ENCODE data around the gene POLE. TPM values are rescaled to one million over a fixed set of nuclear protein-coding genes. Genes with fewer than 3 reads are reported as not detected.

Gene POLE
- total RNA-seq, 2 donors from 2014 or later = 125 to 154 TPM

- no peak for ATAC-seq (replicated peaks)
- H3K4me1 Mint-ChIP-seq = no peaks in the 10 kb centered on the region
- no peak overlapping the region for H3K4me3 Mint-ChIP-seq
- no peak overlapping the region for H3K27ac Mint-ChIP-seq
- H3K9me3 Mint-ChIP-seq = no peaks in the 10 kb centered on the region
- no peaks in the 10 kb centered on the region for H3K27me3 Mint-ChIP-seq
- peaks cover 92% of the 10 kb centered on the region for H3K36me3 Mint-ChIP-seq (ENCODE audit: low read depth)
These were observed 47.1 kb downstream of the POLE start for GRCh38 chr12:132639956-132640520.

GRCh38 chr12:132638541-132639408 lies 48.4 kb downstream of the POLE start:
- H3K27ac Mint-ChIP-seq = no peak overlapping the region

GRCh38 chr12:132637811-132638210 lies 49.3 kb downstream of the POLE start:
- Mint-ChIP-seq H3K27me3 (no peaks in the 10 kb centered on the region), H3K4me1 (no peaks in the 10 kb centered on the region), H3K4me3 (no peak overlapping the region), H3K27ac (no peak overlapping the region), H3K36me3 (ENCODE audit: low read depth) (peaks cover 99% of the 10 kb centered on the region), H3K9me3 (no peaks in the 10 kb centered on the region)
- ATAC-seq (replicated peaks) = no peak

More at GRCh38 chr12:132638541-132639408, 48.4 kb downstream of the POLE start:
- ATAC-seq (replicated peaks) = no peak
- H3K27me3 Mint-ChIP-seq = no peaks in the 10 kb centered on the region
- no peaks in the 10 kb centered on the region for H3K4me1 Mint-ChIP-seq
- peaks cover 97% of the 10 kb centered on the region for H3K36me3 Mint-ChIP-seq (ENCODE audit: low read depth)
- H3K4me3 Mint-ChIP-seq = no peak overlapping the region
- no peaks in the 10 kb centered on the region for H3K9me3 Mint-ChIP-seq

GRCh38 chr12:132635076-132635955 lies 51.8 kb downstream of the POLE start:
- peaks cover 99% of the 10 kb centered on the region for H3K36me3 Mint-ChIP-seq (ENCODE audit: low read depth)
- H3K27ac Mint-ChIP-seq = peak overlapping the region; percentile 45
- no peaks in the 10 kb centered on the region for H3K9me3 Mint-ChIP-seq
- no peak overlapping the region for H3K4me3 Mint-ChIP-seq
- H3K27me3 Mint-ChIP-seq = no peaks in the 10 kb centered on the region
- no peaks in the 10 kb centered on the region for H3K4me1 Mint-ChIP-seq
- no peak for ATAC-seq (replicated peaks)

GRCh38 chr12:132634411-132634990 lies 52.6 kb downstream of the POLE start:
- no peak overlapping the region for H3K4me3 Mint-ChIP-seq
- H3K27me3 Mint-ChIP-seq = no peaks in the 10 kb centered on the region
- no peak for ATAC-seq (replicated peaks)
- no peaks in the 10 kb centered on the region for H3K4me1 Mint-ChIP-seq
- no peaks in the 10 kb centered on the region for H3K9me3 Mint-ChIP-seq
- peaks cover 100% of the 10 kb centered on the region for H3K36me3 Mint-ChIP-seq (ENCODE audit: low read depth)
- H3K27ac Mint-ChIP-seq = peak overlapping the region; percentile 45

- no peaks in the 10 kb centered on the region for H3K9me3 Mint-ChIP-seq
- no peak overlapping the region for H3K4me3 Mint-ChIP-seq
- no peak for ATAC-seq (replicated peaks)
- H3K27ac Mint-ChIP-seq = peak overlapping the region; percentile 45
- peaks cover 98% of the 10 kb centered on the region for H3K36me3 Mint-ChIP-seq (ENCODE audit: low read depth)
- no peaks in the 10 kb centered on the region for H3K4me1 Mint-ChIP-seq
- H3K27me3 Mint-ChIP-seq = no peaks in the 10 kb centered on the region
These were observed 53.2 kb downstream of the POLE start for GRCh38 chr12:132633901-132634300.

- ATAC-seq (replicated peaks) = no peak
- no peaks in the 10 kb centered on the region for H3K9me3 Mint-ChIP-seq
- no peaks in the 10 kb centered on the region for H3K27me3 Mint-ChIP-seq
- no peak overlapping the region for H3K4me3 Mint-ChIP-seq
- no peak overlapping the region for H3K27ac Mint-ChIP-seq
- no peaks in the 10 kb centered on the region for H3K4me1 Mint-ChIP-seq
- peaks cover 93% of the 10 kb centered on the region for H3K36me3 Mint-ChIP-seq (ENCODE audit: low read depth)
These were observed 53.7 kb downstream of the POLE start for GRCh38 chr12:132633398-132633797.

- no peak for ATAC-seq (replicated peaks)
- no peaks in the 10 kb centered on the region for H3K4me1 Mint-ChIP-seq
- H3K9me3 Mint-ChIP-seq = no peaks in the 10 kb centered on the region
- H3K27ac Mint-ChIP-seq = no peak overlapping the region
- peaks cover 86% of the 10 kb centered on the region for H3K36me3 Mint-ChIP-seq (ENCODE audit: low read depth)
- no peak overlapping the region for H3K4me3 Mint-ChIP-seq
- H3K27me3 Mint-ChIP-seq = no peaks in the 10 kb centered on the region
These were observed 54.5 kb downstream of the POLE start for GRCh38 chr12:132632521-132633228.

- H3K27ac Mint-ChIP-seq = no peak overlapping the region
- ATAC-seq (replicated peaks) = no peak
- no peaks in the 10 kb centered on the region for H3K27me3 Mint-ChIP-seq
- no peak overlapping the region for H3K4me3 Mint-ChIP-seq
- H3K36me3 Mint-ChIP-seq (ENCODE audit: low read depth) = peaks cover 76% of the 10 kb centered on the region
- no peaks in the 10 kb centered on the region for H3K9me3 Mint-ChIP-seq
- no peaks in the 10 kb centered on the region for H3K4me1 Mint-ChIP-seq
These were observed 55.5 kb downstream of the POLE start for GRCh38 chr12:132631666-132632065.

- Mint-ChIP-seq H3K36me3 (ENCODE audit: low read depth) (peaks cover 75% of the 10 kb centered on the region), H3K9me3 (no peaks in the 10 kb centered on the region), H3K27me3 (no peaks in the 10 kb centered on the region), H3K4me3 (no peak overlapping the region), H3K27ac (no peak overlapping the region), H3K4me1 (no peaks in the 10 kb centered on the region)
- ATAC-seq (replicated peaks) = no peak
These were observed 56.5 kb downstream of the POLE start for GRCh38 chr12:132630672-132631071.

- peaks cover 68% of the 10 kb centered on the region for H3K36me3 Mint-ChIP-seq (ENCODE audit: low read depth)
- H3K27ac Mint-ChIP-seq = no peak overlapping the region
- no peak for ATAC-seq (replicated peaks)
- H3K4me1 Mint-ChIP-seq = no peaks in the 10 kb centered on the region
- H3K27me3 Mint-ChIP-seq = no peaks in the 10 kb centered on the region
- H3K9me3 Mint-ChIP-seq = no peaks in the 10 kb centered on the region
- H3K4me3 Mint-ChIP-seq = no peak overlapping the region
These were observed 57.8 kb downstream of the POLE start for GRCh38 chr12:132629330-132629729.

GRCh38 chr12:132625731-132626430 lies 61.3 kb downstream of the POLE start:
- Mint-ChIP-seq H3K9me3 (no peaks in the 10 kb centered on the region), H3K4me1 (peaks cover 5% of the 10 kb centered on the region), H3K36me3 (ENCODE audit: low read depth) (peaks cover 34% of the 10 kb centered on the region), H3K27ac (no peak overlapping the region), H3K4me3 (no peak overlapping the region), H3K27me3 (no peaks in the 10 kb centered on the region)
- ATAC-seq (replicated peaks) = no peak

GRCh38 chr12:132624910-132625630 lies 62.1 kb downstream of the POLE start:
- peaks cover 5% of the 10 kb centered on the region for H3K4me1 Mint-ChIP-seq
- no peak overlapping the region for H3K27ac Mint-ChIP-seq
- ATAC-seq (replicated peaks) = no peak
- peaks cover 26% of the 10 kb centered on the region for H3K36me3 Mint-ChIP-seq (ENCODE audit: low read depth)
- H3K27me3 Mint-ChIP-seq = no peaks in the 10 kb centered on the region
- no peak overlapping the region for H3K4me3 Mint-ChIP-seq
- no peaks in the 10 kb centered on the region for H3K9me3 Mint-ChIP-seq
